ENCODE measurements around the gene KLHL34.

KLHL34 gene

GRCh38 chrX:21655901-21656586, 2.1 kb downstream of the KLHL34 start:
- DNase-seq: no peak

- DNase-seq: no peak
Observed at GRCh38 chrX:21645886-21646285, 12.2 kb downstream of the KLHL34 start.

GRCh38 chrX:21645431-21645830, 12.7 kb downstream of the KLHL34 start:
- no peak for DNase-seq

- DNase-seq: no peak
Observed at GRCh38 chrX:21639775-21640174, 18.4 kb downstream of the KLHL34 start.

GRCh38 chrX:21638311-21638710, 19.8 kb downstream of the KLHL34 start:
- DNase-seq: no peak

GRCh38 chrX:21632027-21632426, 26.1 kb downstream of the KLHL34 start:
- no peak for DNase-seq

GRCh38 chrX:21623778-21624501, 34.2 kb downstream of the KLHL34 start:
- no peak for DNase-seq

- no peak for DNase-seq
Observed at GRCh38 chrX:21620234-21620633, 37.9 kb downstream of the KLHL34 start.

GRCh38 chrX:21616386-21616785, 41.7 kb downstream of the KLHL34 start:
- no peak for DNase-seq

- no peak for DNase-seq
Observed at GRCh38 chrX:21612154-21612553, 46.0 kb downstream of the KLHL34 start.

- no peak for DNase-seq
Observed at GRCh38 chrX:21610168-21610567, 48.0 kb downstream of the KLHL34 start.

GRCh38 chrX:21606002-21606401, 52.1 kb downstream of the KLHL34 start:
- no peak for DNase-seq
